Hematopoietic multipotent progenitor cell treated with erythropoietin and hydrocortisone succinate and interleukin-3 and kit ligand, for 4 days (in vitro differentiated cells): ENCODE measurements around the gene MTUS2.

ENCODE experiments used
- DNase-seq: peaks from one replicate; pipeline ENCODE4 v3.0.0-alpha.2; 2015

MTUS2 gene

DNA sequence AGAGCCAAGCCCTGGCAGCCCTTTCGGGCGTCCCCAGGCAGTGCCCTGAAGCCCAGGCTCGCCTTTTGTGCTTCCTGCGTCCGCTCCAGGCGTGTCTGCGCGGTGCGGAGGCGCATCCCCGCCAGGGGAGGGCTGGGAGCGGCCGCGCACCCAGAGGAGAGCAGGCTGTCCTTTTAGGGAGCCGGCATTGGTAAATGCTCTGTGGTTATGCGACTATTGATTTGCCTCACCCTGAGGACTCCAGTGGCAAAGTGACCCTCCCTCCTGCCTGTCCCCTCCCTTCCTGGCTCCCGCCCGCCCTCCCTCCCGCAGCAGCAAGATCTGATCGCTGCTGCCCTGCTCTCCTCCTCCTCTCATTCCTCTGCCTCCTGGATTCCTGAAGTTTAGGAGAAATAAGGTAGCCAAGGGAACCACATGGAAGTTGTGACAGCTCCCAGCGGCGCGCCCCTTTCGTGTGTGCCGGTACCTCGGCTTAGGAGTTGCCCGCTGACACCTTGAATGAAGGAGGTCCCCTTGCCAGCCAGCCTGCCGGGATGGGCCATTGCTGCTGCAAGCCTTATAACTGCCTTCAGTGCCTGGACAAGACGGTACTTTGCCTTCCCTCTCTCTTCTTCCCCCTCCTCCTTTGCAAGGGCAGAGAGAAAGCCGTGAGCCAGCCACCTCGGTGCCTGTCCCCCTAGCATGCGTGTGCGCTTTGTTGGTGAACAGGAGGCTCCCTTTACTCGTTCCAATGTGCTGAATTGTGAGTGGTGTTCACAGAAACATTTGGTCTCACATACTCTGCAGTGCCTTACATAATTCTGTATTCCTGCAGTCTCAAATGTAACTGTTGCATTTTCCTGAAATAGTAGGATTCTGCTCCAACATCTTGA, 608.4 kb downstream of the MTUS2 start:
- peak; percentile 49 for DNase-seq

DNA sequence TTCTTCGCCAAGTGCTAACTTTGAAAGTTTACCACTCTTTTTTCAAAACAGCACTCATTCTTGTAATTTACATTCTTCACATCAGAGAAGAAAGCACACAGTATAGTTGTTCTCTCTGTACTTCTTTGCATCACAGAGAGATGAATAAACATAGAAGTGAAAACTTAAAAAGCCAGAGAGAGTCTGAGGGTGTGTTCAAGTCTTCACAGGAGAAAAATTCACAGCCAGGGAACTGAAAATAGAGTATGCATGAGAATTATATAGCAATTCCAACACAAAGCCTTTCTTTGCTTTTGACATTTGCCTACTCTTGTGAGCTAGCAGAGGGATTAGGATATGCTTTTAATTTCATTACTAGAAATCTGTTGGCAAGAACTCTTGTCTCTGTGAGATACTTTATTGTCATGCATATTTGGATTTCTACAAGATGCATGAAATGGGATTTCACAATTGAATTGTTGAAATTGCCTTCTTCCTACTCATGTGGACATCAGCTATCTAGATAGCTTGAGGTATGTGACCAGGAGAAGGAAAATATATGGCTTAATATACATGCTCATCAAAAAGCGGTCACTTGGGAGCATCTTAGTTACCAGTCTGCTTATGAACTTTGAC, 609.3 kb downstream of the MTUS2 start:
- DNase-seq, result no peak

DNA sequence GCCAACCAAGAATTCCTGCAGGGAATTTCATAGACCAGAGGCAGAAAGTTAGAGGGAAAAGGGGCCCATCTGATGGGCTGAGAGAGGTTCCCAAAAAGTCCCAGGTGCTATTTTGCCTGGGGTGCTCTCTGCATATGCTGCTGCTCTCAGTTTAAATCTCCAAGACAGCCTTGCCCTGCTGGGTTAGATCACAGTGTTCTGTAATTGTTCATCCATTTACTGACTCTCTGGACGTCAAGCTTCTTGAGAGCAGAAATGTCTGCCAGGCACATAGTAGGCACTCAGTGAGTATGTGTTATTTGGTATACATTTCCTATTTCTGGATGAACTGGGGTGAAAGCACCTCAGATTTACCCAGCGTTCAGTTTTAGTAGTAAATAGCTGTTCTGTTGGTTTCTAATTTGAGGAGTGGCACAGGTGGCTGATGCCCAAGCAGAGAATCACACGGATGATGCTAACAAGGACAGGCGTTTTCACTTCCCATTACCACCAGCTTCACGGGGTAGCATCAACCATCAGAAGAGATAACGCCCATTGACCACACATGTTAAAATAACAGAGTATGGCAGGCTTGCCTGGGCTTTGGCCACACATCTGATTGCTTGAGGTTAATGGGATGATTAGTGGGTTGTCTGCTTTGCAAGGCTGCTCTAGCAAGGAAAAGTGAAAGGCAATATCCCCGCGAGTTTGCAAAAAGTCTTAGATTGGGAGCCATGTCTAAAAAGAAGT, 614.2 kb downstream of the MTUS2 start:
- DNase-seq, result peak; percentile 42

DNA sequence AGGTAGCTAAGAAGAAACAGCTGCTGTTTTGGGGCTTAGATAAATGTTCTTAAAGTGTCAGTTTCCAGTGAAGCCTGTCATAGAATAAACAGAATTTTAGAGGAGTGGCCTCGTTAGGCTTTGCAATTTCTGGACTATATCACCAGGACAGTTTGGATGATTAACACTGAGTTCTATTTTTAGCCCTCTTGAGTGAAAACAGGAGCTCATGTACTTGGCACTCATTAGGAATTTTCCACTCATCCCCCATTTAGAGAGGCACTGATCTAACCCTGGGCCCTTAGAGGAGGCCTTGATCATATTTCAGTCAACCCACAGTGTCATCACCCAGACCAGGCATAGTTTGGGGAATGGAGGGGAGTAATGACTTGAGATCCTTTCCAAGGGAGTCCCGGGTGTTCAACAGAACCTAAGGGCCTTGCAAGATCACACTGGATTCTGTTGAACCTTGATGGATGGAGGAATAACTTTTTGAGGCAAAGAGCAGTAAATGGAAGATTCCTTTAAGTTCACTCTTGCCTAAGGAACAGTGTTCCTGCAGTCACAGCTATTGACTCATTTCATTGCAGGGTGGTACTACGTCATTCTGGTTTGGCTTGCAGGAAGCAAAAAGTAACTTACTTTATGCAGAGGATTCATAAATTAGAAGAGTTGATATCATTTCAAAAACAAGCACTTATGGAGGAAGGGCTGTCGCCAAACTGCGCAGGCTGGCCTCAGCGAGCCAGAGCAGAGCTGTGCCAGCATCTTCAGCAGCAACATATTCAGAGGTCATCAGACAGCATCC, 615.2 kb downstream of the MTUS2 start:
- DNase-seq, result no peak

- DNase-seq, result no peak
Measured at GRCh38 chr13:29436291-29436690, 616.2 kb downstream of the MTUS2 start.

DNA sequence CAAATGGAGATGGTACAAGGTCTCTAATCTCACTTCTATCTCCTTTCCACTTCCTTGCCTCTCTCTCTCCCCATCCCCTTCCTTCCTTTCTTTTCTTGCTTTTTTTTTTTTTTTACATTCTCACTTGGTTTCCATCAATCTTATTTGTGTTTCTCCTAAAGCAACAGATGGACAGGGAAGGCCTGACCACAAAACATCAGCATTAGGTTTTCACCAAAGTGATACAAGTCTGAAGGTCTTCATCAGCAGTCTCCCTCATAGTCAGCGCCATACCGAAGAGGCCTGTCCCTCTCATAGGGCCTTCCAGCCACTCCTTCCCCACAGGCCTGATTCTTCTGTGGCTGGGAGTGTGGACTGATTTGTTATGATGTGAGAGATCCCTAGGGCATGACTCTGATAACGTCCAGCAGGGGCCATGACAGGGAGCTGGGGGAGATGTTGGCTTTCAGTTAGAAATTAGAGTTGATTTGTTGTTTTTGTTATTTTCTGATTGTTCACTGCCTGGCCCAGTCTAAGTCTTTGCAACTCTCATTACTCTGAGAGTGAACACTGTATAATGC, 616.7 kb downstream of the MTUS2 start:
- no peak for DNase-seq

DNA sequence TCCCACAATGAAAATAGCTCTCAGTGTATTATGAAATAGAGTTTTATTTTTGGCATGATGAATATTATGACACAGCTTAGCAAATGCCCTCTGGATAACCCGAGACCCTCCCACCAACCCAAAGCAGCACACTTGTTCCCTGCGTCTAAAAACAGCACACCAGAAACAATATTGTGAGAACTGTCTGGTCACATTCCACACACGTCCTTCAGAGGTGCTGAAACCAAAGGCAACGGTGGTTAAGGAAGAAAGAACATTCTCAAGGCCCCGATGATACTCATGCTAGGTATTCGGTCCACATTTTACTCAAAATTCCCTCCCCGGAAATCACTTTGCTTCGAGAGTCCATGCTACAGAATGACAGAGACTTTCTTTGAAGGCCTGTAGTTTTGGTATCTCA, 618.6 kb downstream of the MTUS2 start:
- DNase-seq, result no peak

DNA sequence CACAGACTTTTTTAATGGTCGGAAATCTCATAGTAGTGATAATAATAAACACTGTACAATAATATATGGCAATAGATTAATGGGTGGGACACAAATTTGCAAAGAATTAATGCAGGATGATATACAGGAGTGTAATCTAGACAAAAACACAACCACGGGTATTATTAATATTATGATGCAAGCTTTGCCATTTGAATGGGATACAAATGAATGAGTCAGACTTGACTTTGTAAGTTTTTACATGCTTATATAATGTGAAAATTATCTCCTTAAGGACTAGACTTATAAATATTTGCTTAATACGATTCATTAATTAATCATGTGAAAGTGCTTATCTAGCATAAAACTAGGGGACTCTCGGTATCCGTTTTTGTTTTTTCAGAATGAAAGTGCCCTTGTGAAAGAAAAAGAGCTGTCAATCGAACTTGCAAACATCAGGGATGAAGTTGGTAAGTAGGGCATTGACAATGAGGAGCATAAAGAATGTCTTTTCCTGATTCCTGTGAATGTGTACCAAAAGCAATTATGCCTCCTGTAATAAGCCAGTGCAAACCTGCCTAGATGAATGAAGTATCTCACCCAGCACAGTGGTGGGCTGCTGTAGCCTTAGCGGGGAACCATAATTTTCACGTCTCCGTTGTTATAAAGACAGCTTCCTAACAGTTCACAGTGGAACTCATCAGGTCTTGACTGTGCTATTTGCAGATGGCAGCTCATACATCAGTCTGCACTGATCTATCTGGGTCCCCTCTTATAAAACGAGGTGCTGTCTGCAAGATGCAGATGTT, 619.7 kb downstream of the MTUS2 start:
- DNase-seq, result no peak

DNA sequence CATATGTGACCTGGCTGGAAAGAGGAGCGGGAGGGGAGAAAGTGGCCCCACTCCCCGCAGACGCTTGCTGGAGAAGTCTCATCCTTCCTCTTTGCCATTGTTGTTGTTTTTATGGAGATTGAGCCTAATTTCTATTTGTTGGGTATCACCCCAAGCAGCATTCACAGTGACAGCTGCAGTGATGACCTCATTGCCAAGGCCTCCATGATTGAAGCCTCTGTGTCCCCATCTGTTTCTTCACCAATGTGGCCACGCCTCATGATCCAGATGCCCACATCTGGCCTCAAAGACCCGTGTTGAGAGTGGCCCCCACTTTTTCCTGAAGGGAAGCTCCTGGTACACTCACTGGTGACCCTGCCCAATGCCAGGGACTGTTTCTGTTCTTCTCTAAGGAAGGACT, 621.2 kb downstream of the MTUS2 start:
- no peak for DNase-seq

GRCh38 chr13:29446016-29446415, 625.9 kb downstream of the MTUS2 start:
- DNase-seq, result no peak

DNA sequence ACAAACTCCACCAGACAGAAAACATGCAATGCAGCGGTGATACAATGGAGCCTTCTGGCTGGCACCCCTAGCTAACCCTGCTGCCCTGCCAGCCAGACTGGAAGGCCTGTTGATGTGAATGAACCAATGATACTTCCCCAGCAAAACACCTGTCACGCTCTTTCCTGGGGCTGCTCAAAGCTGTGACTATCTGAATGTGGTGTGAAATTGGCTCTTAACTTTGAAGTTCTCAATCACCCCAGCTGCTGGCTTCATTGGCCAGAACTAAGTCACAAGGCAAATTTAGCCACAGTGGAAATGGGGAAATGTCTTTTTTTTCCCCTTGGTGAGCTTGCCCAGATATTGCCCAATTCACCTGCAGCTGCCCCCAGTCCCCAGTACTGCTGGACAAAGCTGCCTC, 628.0 kb downstream of the MTUS2 start:
- peak; percentile 67 for DNase-seq

DNA sequence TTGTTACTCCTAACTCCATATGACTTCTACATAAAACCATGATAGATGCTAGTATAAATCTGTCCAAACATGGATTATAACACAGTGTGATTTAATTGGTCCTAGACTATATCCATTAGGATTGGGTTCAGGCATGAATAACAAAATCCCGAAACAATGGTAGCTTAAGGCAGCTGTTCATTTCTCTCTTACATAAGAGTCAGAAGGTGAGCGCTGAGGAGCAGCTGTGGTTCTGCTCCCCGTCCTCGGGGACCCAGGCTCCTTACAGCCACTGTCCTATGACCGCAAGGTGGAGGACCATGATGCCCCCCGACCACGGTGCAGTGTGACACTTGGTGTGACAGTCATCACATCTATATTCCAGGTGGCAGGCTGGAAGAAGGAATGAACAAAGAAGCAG, 629.6 kb downstream of the MTUS2 start:
- DNase-seq, result no peak

DNA sequence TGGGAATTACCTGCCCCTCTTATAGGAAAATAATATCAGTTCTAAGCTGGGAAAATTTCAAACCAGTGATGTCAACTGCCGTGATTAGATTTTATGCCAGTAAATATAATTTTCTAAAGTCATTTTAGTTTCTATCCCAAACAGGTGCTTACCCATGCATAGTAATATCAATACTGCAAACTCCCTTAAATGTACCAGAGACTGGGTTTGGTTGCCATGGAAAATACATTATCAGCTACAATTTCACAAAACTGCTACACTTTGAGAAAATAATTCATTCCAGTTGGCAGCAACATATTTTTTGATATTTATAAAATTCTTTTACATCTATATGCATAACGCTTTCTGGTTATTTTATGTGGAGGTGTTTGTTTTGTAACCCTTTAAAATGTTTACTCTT, 631.8 kb downstream of the MTUS2 start:
- DNase-seq, result no peak

- no peak for DNase-seq
Measured at GRCh38 chr13:29452773-29453616, 632.9 kb downstream of the MTUS2 start.

GRCh38 chr13:29453617-29454011, 633.5 kb downstream of the MTUS2 start:
- DNase-seq, result no peak

- DNase-seq, result peak; percentile 24
Measured at GRCh38 chr13:29454931-29455481, 634.9 kb downstream of the MTUS2 start.

- DNase-seq, result peak; percentile 95
Measured at GRCh38 chr13:29456419-29456818, 636.3 kb downstream of the MTUS2 start.

DNA sequence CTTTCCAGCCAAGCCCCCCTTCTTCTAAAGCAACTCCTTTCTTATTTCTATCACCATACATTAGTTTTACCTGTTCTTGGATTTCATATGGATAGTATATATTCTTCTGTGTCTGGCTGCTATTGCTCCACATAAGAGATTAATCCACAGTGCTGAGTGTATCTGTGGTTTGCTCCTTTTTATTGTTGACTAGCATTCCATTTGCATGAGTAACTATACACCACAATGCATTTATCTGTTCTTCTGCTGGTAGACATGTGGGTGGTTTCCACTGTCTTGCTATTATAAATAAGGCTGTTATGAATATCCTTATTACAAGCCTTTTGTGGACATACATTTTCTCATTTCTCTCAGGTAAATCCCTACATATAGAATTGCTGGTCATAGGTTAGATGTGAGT, 637.2 kb downstream of the MTUS2 start:
- peak; percentile 46 for DNase-seq

DNA sequence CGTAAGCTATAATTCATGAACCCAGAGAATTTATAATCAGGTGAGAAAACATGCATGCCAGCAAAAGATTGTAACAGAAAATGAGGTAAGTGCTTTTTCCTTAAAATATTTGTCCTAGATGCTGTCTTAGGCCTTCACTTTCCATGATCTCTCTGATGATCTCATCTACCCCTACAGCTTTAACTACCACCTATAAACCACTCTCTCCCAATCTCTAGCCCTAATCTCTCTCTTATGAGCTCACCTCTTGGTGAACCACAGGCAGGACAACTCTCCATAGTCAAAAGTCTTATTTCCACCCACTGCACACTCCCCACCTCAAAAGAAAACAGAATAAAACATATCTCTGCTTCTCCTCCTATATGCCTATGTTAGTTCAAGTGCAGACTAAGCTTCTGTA, 638.3 kb downstream of the MTUS2 start:
- DNase-seq, result no peak

DNA sequence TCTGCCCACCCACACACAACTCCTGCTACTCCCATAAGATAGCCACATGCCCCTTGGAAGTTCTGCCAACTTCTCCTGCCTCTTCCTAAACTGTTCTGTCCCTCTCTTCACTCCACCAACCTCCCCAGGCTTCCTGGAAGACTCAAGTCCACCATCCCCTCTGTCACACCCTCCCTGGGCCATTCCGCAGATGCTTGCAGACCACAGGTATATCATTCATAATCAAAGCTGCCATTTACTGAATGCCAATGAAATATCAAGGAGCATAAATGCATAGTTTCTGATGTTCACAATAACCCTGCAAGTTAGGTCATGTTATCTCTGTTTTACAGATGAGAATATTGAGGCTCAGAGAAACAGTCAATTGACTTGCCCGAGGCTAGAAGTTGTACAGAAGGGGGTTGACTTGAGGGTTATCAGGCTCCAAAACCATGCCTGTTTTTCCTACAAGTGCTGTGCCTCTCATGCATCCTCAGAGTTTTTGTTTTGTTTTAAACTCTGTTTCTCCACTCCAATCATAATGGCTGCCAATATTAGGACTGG, 639.7 kb downstream of the MTUS2 start:
- DNase-seq, result peak; percentile 77
